ENCODE data around the gene RAD51C.

DNA sequence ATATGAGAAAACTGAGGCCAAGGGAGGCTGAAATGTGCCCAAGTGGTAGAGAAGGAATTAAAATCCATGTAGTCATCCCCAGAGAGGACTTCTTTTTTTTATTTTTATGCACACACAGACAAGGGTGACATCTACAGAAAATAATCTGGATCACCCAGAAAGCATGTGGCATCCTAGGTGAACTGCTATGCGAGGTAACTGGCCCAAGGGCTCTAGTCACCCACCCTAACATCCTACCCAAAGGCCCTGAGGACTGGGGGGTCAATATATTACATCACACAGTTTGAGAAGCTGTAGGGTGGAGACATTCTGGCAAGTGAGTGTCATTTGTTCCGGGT, 23.8 kb upstream of the RAD51C start:
- TF ChIP-seq, protein P1, sequence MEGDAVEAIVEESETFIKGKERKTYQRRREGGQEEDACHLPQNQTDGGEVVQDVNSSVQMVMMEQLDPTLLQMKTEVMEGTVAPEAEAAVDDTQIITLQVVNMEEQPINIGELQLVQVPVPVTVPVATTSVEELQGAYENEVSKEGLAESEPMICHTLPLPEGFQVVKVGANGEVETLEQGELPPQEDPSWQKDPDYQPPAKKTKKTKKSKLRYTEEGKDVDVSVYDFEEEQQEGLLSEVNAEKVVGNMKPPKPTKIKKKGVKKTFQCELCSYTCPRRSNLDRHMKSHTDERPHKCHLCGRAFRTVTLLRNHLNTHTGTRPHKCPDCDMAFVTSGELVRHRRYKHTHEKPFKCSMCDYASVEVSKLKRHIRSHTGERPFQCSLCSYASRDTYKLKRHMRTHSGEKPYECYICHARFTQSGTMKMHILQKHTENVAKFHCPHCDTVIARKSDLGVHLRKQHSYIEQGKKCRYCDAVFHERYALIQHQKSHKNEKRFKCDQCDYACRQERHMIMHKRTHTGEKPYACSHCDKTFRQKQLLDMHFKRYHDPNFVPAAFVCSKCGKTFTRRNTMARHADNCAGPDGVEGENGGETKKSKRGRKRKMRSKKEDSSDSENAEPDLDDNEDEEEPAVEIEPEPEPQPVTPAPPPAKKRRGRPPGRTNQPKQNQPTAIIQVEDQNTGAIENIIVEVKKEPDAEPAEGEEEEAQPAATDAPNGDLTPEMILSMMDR (optimal IDR thresholded peaks at IDR 0.05 in 1 of 3, IDR thresholded peaks at IDR 0.05 in 1 of 3, conservative IDR thresholded peaks at IDR 0.05 in 1 of 3; ENCODE audit: extremely low read depth in 1 of 3, insufficient read depth in 2 of 3, low read length in 3 of 3): no peak
- no peak for TF ChIP-seq EZH2 (IDR thresholded peaks at IDR 0.05; ENCODE audit: low read length)
